Tibial nerve (tissue), 4 donors: ENCODE data around the gene CCDC110. TPM values are rescaled to one million over a fixed set of nuclear protein-coding genes. Genes with fewer than 3 reads are reported as not detected.
A peak's percentile ranks its signal among the peaks of the same experiment; 100 is the strongest.

Experiments
- DNase-seq, 2 donors: peaks; one replicate each; pipeline ENCODE4 v3.0.0-alpha.2; 2019; ENCODE audit warnings: low spot score in 2 of 2
- H3K27ac ChIP-seq, 4 donors: fragments of 200-600 bp; sonication (generic) in 3 of 4; one replicate each; pipeline ENCODE4 v1.5.1; 2017 to 2019; ENCODE audit warnings: mild to moderate bottlenecking in 1 of 4
- H3K27me3 ChIP-seq, 2 donors: fragments of 200-600 bp; sonication (generic) in 1 of 2; one replicate each; pipeline versions ENCODE4 v1.5.1 to v1.6.0; 2017 to 2019
- H3K36me3 ChIP-seq, 3 donors: fragments of 200-600 bp; sonication (generic); one replicate each; pipeline ENCODE4 v1.5.1; 2018 to 2019
- H3K4me1 ChIP-seq, 4 donors: fragments of 200-600 bp; sonication (generic) in 3 of 4; one replicate each; pipeline ENCODE4 v1.5.1; 2017 to 2019
- H3K4me3 ChIP-seq, 4 donors: fragments of 200-600 bp; sonication (generic) in 3 of 4; one replicate each; pipeline ENCODE4 v1.5.1; 2017 to 2019; ENCODE audit warnings: mild to moderate bottlenecking in 1 of 4, moderate library complexity in 1 of 4
- H3K9me3 ChIP-seq, 4 donors: fragments of 200-600 bp; sonication (generic) in 3 of 4; one replicate each; pipeline ENCODE4 v1.5.1; 2017 to 2019
- CTCF ChIP-seq, 5 experiments: fragments of 200-600 bp in 3 of 5; fragments of 450-650 bp in 2 of 5; sonication (generic) in 3 of 5; IDR thresholded peaks; one replicate each; pipeline ENCODE4 v1.5.1; 2016 to 2019; ENCODE audit warnings: antibody characterized with exemption in 5 of 5, mild to moderate bottlenecking in 3 of 5, moderate library complexity in 2 of 5
- EP300 ChIP-seq, 2 donors: sonication (generic); formaldehyde crosslinking; IDR thresholded peaks; one replicate each; pipeline ENCODE4 v1.6.1; 2017; ENCODE audit warnings: antibody characterized with exemption in 2 of 2, mild to moderate bottlenecking in 1 of 2
- POLR2A ChIP-seq, 2 donors: fragments of 450-650 bp; IDR thresholded peaks; one replicate each; pipeline ENCODE4 v1.6.1; 2017; ENCODE audit warnings: antibody characterized with exemption in 2 of 2, mild to moderate bottlenecking in 2 of 2, moderate library complexity in 2 of 2
- WGBS, 2 donors: methylation state at CpG; one replicate each; pipeline ENCODE4 v1.1.5; 2018; 5-methylcytosine and 5-hydroxymethylcytosine counted together
- total RNA-seq, 4 donors: library from RNA; depleted of rRNA; stranded (reverse); fragments of >200 nt; gene quantifications; one replicate each; pipeline ENCODE4 v1.1.0, GENCODE V29; 2016

CCDC110 gene
- total RNA-seq = under 1 TPM in 2 of 4 donors, not detected in 2; 0.20 to 0.90 TPM

- Histone ChIP-seq H3K4me1 (peaks cover 0 to 14% (median 0%) of the 10 kb centered on the region in 4 donors), H3K9me3 (no peaks in the 10 kb centered on the region), H3K27ac (peak within 1 kb of the TSS; percentile 38 to 87 (median 71)), H3K4me3 (peak within 1 kb of the TSS; percentile 75 to 99 (median 84)), H3K27me3 (no peaks in the 10 kb centered on the region), H3K36me3 (no peaks in the 10 kb centered on the region)
- WGBS, 2 donors = 0% methylated on average over 11 to 65 of the region's 93 CpGs
- peak in 1 of 2 donors; percentile 65 for TF ChIP-seq EP300 (IDR thresholded peaks at IDR 0.05)
- peak; percentile 83 to 96 (median 87) for TF ChIP-seq CTCF (IDR thresholded peaks at IDR 0.05)
- TF ChIP-seq POLR2A (IDR thresholded peaks at IDR 0.05) = peak in 1 of 2 donors; percentile 58
- peak; percentile 89 to 93 for DNase-seq
Observed at GRCh38 chr4:185471235-185472102, at the start of gene CCDC110. Gene CCDC110 (minus strand): TSS chr4:185471733. CDS start chr4:185471683, 50 bp downstream.

GRCh38 chr4:185520119-185520518, 48.6 kb upstream of the CCDC110 start:
- WGBS, 2 donors = 66 to 85% methylated on average over 4 of the region's 4 CpGs
- no peaks in the 10 kb centered on the region for H3K27me3 ChIP-seq
- peaks cover 0 to 6% (median 0%) of the 10 kb centered on the region in 3 donors for H3K36me3 ChIP-seq
- no peak for TF ChIP-seq POLR2A (IDR thresholded peaks at IDR 0.05)
- no peak for TF ChIP-seq EP300 (IDR thresholded peaks at IDR 0.05)
- TF ChIP-seq CTCF (IDR thresholded peaks at IDR 0.05) = no peak
- no peak for DNase-seq
- no peak overlapping the region for H3K27ac ChIP-seq
- no peaks in the 10 kb centered on the region for H3K4me1 ChIP-seq
- no peak overlapping the region for H3K4me3 ChIP-seq
- H3K9me3 ChIP-seq = no peaks in the 10 kb centered on the region

- H3K27me3 ChIP-seq = peaks cover 0 to 4% of the 10 kb centered on the region in 2 donors
- H3K27ac ChIP-seq = no peak overlapping the region
- DNase-seq = no peak
- H3K4me1 ChIP-seq = no peaks in the 10 kb centered on the region
- 32% methylated on average over 1 of the region's 1 CpG for whole genome bisulfite sequencing, 2 donors
- H3K36me3 ChIP-seq = peaks cover 0 to 10% (median 0%) of the 10 kb centered on the region in 3 donors
- H3K4me3 ChIP-seq = no peak overlapping the region
- H3K9me3 ChIP-seq = no peaks in the 10 kb centered on the region
- TF ChIP-seq EP300 (IDR thresholded peaks at IDR 0.05) (no peak), POLR2A (IDR thresholded peaks at IDR 0.05) (no peak), CTCF (IDR thresholded peaks at IDR 0.05) (no peak)
Observed at GRCh38 chr4:185518494-185518893, 47.0 kb upstream of the CCDC110 start.

GRCh38 chr4:185518069-185518468, 46.5 kb upstream of the CCDC110 start:
- no peak overlapping the region for H3K27ac ChIP-seq
- peaks cover 0 to 4% of the 10 kb centered on the region in 2 donors for H3K27me3 ChIP-seq
- H3K4me3 ChIP-seq = no peak overlapping the region
- DNase-seq = no peak
- peaks cover 0 to 10% (median 0%) of the 10 kb centered on the region in 3 donors for H3K36me3 ChIP-seq
- no peaks in the 10 kb centered on the region for H3K9me3 ChIP-seq
- TF ChIP-seq POLR2A (IDR thresholded peaks at IDR 0.05) (no peak), EP300 (IDR thresholded peaks at IDR 0.05) (no peak), CTCF (IDR thresholded peaks at IDR 0.05) (no peak)
- H3K4me1 ChIP-seq = no peaks in the 10 kb centered on the region

GRCh38 chr4:185515248-185515647, 43.7 kb upstream of the CCDC110 start:
- no peak overlapping the region for H3K27ac ChIP-seq
- WGBS, 2 donors = 75 to 84% methylated on average over 4 of the region's 4 CpGs

More at GRCh38 chr4:185515248-185515647, 43.7 kb upstream of the CCDC110 start:
- TF ChIP-seq CTCF (IDR thresholded peaks at IDR 0.05) (no peak), EP300 (IDR thresholded peaks at IDR 0.05) (no peak), POLR2A (IDR thresholded peaks at IDR 0.05) (no peak)
- H3K4me3 ChIP-seq = no peak overlapping the region
- DNase-seq = no peak
- no peaks in the 10 kb centered on the region for H3K9me3 ChIP-seq
- H3K27me3 ChIP-seq = peaks cover 0 to 4% of the 10 kb centered on the region in 2 donors
- H3K4me1 ChIP-seq = no peaks in the 10 kb centered on the region
- H3K36me3 ChIP-seq = peaks cover 0 to 10% (median 0%) of the 10 kb centered on the region in 3 donors
